Stomach (tissue), 9 donors: Measurements from ENCODE around the gene SLU7. TPM values are rescaled to one million over a fixed set of nuclear protein-coding genes. Genes with fewer than 3 reads are reported as not detected.

ENCODE experiments used
- DNase-seq, 2 donors: peaks; one replicate each; pipeline versions ENCODE4 v3.0.0 to v3.0.0-alpha.2; 2013 to 2019
- H3K27ac ChIP-seq, 5 donors: fragments of 200-600 bp in 4 of 5; sonication (generic) in 4 of 5; one replicate each; pipeline ENCODE4 v1.5.1; 2013 to 2019; ENCODE audit warnings: mild to moderate bottlenecking in 1 of 5, moderate library complexity in 1 of 5
- H3K27me3 ChIP-seq, 3 donors: fragments of 200-600 bp; sonication (generic); one replicate each; pipeline ENCODE4 v1.5.1; 2017 to 2019; ENCODE audit warnings: mixed run types in 1 of 3
- H3K36me3 ChIP-seq, 4 donors: fragments of 200-600 bp; sonication (generic); 1 replicate in 3 of 4; 2 replicates in 1 of 4; pipeline ENCODE4 v1.5.1; 2016 to 2019
- H3K4me1 ChIP-seq, 4 donors: fragments of 200-600 bp; sonication (generic); one replicate each; pipeline ENCODE4 v1.5.1; 2016 to 2019
- H3K4me3 ChIP-seq, 4 donors: fragments of 200-600 bp; sonication (generic) in 3 of 4; one replicate each; pipeline ENCODE4 v1.5.1; 2016 to 2019; ENCODE audit warnings: mild to moderate bottlenecking in 1 of 4
- H3K9me3 ChIP-seq, 4 donors: fragments of 200-600 bp; sonication (generic); one replicate each; pipeline ENCODE4 v1.5.1; 2016 to 2019
- EP300 ChIP-seq: sonication (generic); formaldehyde crosslinking; IDR thresholded peaks from one replicate; pipeline ENCODE4 v1.6.1; 2017; ENCODE audit warnings: antibody characterized with exemption
- POLR2A ChIP-seq, 4 donors: fragments of 450-650 bp; IDR thresholded peaks; one replicate each; pipeline ENCODE4 v1.6.1; 2016; ENCODE audit warnings: antibody characterized with exemption in 4 of 4, control low read depth in 2 of 4, mild to moderate bottlenecking in 1 of 4, moderate library complexity in 1 of 4
- POLR2AphosphoS5 ChIP-seq, 3 donors: sonication (generic); formaldehyde crosslinking; IDR thresholded peaks; one replicate each; pipeline ENCODE4 v1.6.1; 2016; ENCODE audit warnings: antibody characterized with exemption in 3 of 3
- WGBS, 5 donors: extraction: QIAGEN DNeasy Blood & Tissue Kit in 3 of 5; methylation state at CpG; one replicate each; pipeline versions ENCODE4 v1.1.5 to v1.1.7; 2013 to 2018; 5-methylcytosine and 5-hydroxymethylcytosine counted together
- intact Hi-C: fragments of 100-400 bp; cut with DNase I; formaldehyde crosslinking; loops from one replicate; pipeline ENCODE4 v1.15.1; 2023; ENCODE audit warnings: low total_unique reads
- polyA plus RNA-seq, 3 donors: library from polyadenylated mRNA; stranded (reverse); fragments of 200-250 nt; gene quantifications; one replicate each; pipeline ENCODE4 v1.2.3, GENCODE V29; 2013
- total RNA-seq, 5 donors: library from RNA; depleted of rRNA; stranded (reverse); fragments of >200 nt; gene quantifications; one replicate each; pipeline versions ENCODE4 v1.1.0 to v1.2.3, GENCODE V29; 2014 to 2016
- TF ChIP-seq, protein P1 (sequence below), 7 experiments: fragments of 450-650 bp in 4 of 7; fragments of 200-600 bp in 3 of 7; sonication (generic) in 3 of 7; IDR thresholded peaks; one replicate each; pipeline ENCODE4 v1.5.1; 2016 to 2019; ENCODE audit warnings: antibody characterized with exemption in 7 of 7, control low read depth in 2 of 7, mild to moderate bottlenecking in 1 of 7
- donor health status: healthy with polysubstance abuse.
- donor health status: Bipolar disorder and iron deficiency.
- donor health status: healthy.

The SLU7 gene
- total and polyA plus RNA-seq, 8 donors: 26.3 to 66.8 (median 31.3) TPM

DNA sequence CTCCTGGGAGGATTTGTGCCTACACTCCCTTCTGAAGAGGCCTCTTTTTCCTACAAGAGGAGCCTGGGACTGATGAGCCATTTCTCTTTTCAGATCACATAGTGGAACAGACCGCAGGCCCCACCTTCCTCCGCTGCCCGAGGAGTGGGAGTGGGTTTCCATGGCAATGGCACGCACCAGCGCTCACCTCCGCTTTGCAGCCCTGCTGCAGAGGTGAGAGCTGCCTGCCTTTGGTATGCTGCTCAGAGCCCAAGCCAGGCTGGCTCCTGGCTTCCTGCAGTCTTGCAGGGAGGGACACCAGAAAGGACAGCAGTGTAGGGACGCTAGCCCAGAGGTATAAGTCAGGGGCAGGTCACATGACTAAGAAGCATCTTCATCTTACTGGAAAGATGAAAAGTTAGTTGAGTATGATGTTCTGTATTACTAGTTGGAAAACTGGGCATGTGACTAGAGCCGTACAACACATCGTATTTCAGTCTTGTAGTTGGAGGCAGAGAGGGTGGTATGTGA is 15.2 kb upstream of the SLU7 start:
- no peaks in the 10 kb centered on the region for H3K36me3 ChIP-seq
- H3K27ac ChIP-seq: no peak overlapping the region
- 26 to 65% (median 39%) methylated on average over 9 of the region's 9 CpGs for WGBS, 5 donors
- peak in 1 of 2 donors; percentile 92 for DNase-seq
- H3K9me3 ChIP-seq: no peaks in the 10 kb centered on the region
- intact Hi-C loops: no loop called here
- H3K27me3 ChIP-seq: no peaks in the 10 kb centered on the region
- H3K4me1 ChIP-seq: peaks cover 0 to 15% (median 11%) of the 10 kb centered on the region in 4 donors
- TF ChIP-seq, protein P1, sequence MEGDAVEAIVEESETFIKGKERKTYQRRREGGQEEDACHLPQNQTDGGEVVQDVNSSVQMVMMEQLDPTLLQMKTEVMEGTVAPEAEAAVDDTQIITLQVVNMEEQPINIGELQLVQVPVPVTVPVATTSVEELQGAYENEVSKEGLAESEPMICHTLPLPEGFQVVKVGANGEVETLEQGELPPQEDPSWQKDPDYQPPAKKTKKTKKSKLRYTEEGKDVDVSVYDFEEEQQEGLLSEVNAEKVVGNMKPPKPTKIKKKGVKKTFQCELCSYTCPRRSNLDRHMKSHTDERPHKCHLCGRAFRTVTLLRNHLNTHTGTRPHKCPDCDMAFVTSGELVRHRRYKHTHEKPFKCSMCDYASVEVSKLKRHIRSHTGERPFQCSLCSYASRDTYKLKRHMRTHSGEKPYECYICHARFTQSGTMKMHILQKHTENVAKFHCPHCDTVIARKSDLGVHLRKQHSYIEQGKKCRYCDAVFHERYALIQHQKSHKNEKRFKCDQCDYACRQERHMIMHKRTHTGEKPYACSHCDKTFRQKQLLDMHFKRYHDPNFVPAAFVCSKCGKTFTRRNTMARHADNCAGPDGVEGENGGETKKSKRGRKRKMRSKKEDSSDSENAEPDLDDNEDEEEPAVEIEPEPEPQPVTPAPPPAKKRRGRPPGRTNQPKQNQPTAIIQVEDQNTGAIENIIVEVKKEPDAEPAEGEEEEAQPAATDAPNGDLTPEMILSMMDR (IDR thresholded peaks at IDR 0.05): no peak
- TF ChIP-seq EP300: no peak
- no peak for TF ChIP-seq POLR2A (IDR thresholded peaks at IDR 0.05)
- no peak for TF ChIP-seq POLR2AphosphoS5 (IDR thresholded peaks at IDR 0.05)
- no peak overlapping the region for H3K4me3 ChIP-seq

DNA sequence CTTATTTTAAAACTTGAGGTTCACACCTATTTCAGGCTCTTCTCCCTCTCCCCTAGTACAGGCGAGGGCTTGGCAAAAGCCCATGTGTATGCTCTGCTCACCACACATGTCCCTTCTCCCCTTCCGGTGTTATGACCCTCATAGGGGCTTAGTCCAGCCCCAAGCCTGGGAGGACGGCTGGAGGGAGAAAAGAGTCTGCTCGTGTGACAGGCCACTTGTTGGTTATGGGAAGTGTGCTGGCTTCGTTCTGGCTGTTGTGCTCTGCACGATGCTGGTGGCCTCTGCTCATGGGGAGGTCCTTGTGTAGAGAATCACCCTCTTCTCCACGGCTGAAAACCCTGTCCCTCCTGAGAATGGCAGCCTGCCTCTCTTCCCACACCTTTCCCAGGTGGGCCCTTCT is 13.9 kb upstream of the SLU7 start:
- intact Hi-C loops: no loop called here
- WGBS, 5 donors: 75 to 93% (median 92%) methylated on average over 7 of the region's 7 CpGs
- no peaks in the 10 kb centered on the region for H3K9me3 ChIP-seq
- H3K4me3 ChIP-seq: no peak overlapping the region
- TF ChIP-seq EP300 (no peak), POLR2AphosphoS5 (IDR thresholded peaks at IDR 0.05) (no peak), POLR2A (IDR thresholded peaks at IDR 0.05) (no peak)
- TF ChIP-seq, protein P1 (IDR thresholded peaks at IDR 0.05): no peak
- no peak overlapping the region for H3K27ac ChIP-seq
- peaks cover 0 to 7% (median 2%) of the 10 kb centered on the region in 4 donors for H3K4me1 ChIP-seq
- no peak for DNase-seq
- H3K27me3 ChIP-seq: no peaks in the 10 kb centered on the region
- H3K36me3 ChIP-seq: peaks cover 0 to under 1% (median 0%) of the 10 kb centered on the region in 4 donors

DNA sequence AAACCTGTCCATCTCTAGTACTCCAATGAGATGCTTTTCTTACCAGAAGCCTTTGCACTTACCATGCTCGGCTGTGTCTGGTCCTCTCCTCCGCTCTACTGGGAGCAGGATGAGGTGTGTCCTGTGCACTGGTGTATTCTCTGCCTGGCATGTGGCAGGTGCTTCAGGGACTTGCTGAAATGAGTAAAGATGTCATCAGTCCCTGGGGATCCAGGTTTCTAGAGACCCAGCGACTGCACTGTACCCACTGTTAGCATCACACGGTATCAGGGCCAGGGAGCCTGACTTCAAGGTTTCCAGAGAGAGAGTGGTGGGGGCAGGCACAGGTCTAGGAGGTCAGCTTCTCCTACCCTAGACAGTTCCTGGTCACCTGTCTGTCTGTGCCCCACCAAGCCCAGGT is 13.3 kb upstream of the SLU7 start:
- intact Hi-C loops: no loop called here
- TF ChIP-seq, protein P1 (IDR thresholded peaks at IDR 0.05): no peak
- TF ChIP-seq EP300 (no peak), POLR2AphosphoS5 (IDR thresholded peaks at IDR 0.05) (no peak), POLR2A (IDR thresholded peaks at IDR 0.05) (no peak)
- Histone ChIP-seq H3K9me3 (no peaks in the 10 kb centered on the region), H3K27ac (no peak overlapping the region), H3K36me3 (peaks cover 0 to 4% (median 0%) of the 10 kb centered on the region in 4 donors), H3K4me3 (no peak overlapping the region), H3K4me1 (peaks cover 0 to 7% (median 2%) of the 10 kb centered on the region in 4 donors), H3K27me3 (no peaks in the 10 kb centered on the region)
- DNase-seq: no peak
- WGBS, 5 donors: 89 to 99% (median 95%) methylated on average over 4 of the region's 4 CpGs

DNA sequence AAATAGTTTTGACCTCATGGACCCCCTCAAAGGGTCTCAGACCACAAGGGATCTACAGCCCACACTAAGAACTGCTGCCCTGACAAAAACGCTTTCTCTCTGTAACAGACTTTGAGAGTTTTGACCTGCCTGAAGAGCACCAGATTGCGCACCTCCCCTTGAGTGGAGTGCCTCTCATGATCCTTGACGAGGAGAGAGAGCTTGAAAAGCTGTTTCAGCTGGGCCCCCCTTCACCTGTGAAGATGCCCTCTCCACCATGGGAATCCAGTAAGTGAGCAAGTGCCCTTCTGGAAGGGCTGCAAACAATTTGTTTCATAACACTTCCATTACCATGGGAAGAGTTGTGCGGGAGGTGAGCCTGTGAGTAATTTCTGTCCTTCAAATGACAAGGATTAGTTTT is 8.7 kb upstream of the SLU7 start:
- Histone ChIP-seq H3K27me3 (no peaks in the 10 kb centered on the region), H3K9me3 (no peaks in the 10 kb centered on the region), H3K36me3 (peaks cover 0 to 4% (median 0%) of the 10 kb centered on the region in 4 donors), H3K27ac (no peak overlapping the region), H3K4me3 (no peak overlapping the region), H3K4me1 (peaks cover 0 to 4% (median 0%) of the 10 kb centered on the region in 4 donors)
- DNase-seq: no peak
- intact Hi-C loops: no loop called here
- TF ChIP-seq POLR2AphosphoS5 (IDR thresholded peaks at IDR 0.05): no peak
- TF ChIP-seq POLR2A (IDR thresholded peaks at IDR 0.05): no peak
- TF ChIP-seq, protein P1 (IDR thresholded peaks at IDR 0.05): no peak
- no peak for TF ChIP-seq EP300
- 95 to 97% (median 97%) methylated on average over 4 of the region's 4 CpGs for WGBS, 5 donors
